Trophoblast cell (in vitro differentiated cells and primary cell): Measurements from ENCODE around the gene MAPKAPK2.

Source experiments
- DNase-seq, 2 donors: peaks; one replicate each; pipeline ENCODE4 v3.0.0-alpha.2; 2016
- H2AFZ ChIP-seq: 2 replicates; pipeline ENCODE4 v1.6.1; 2013; ENCODE audit warnings: low read length, moderate library complexity, mild to moderate bottlenecking; ENCODE audit not compliant: insufficient read depth, poor library complexity
- H2AK5ac ChIP-seq: 2 replicates; pipeline ENCODE4 v1.6.1; 2013; ENCODE audit warnings: mild to moderate bottlenecking, low read length
- H2BK120ac ChIP-seq: 2 replicates; pipeline ENCODE4 v1.6.1; 2013; ENCODE audit warnings: low read length, mild to moderate bottlenecking, moderate library complexity; ENCODE audit not compliant: insufficient read depth, poor library complexity
- H2BK12ac ChIP-seq: 2 replicates; pipeline ENCODE4 v1.6.1; 2013; ENCODE audit warnings: mild to moderate bottlenecking, low read length, moderate library complexity
- H2BK5ac ChIP-seq: 2 replicates; pipeline ENCODE4 v1.6.1; 2013; ENCODE audit warnings: low read length, low read depth, moderate library complexity, mild to moderate bottlenecking; ENCODE audit not compliant: poor library complexity
- H3K14ac ChIP-seq: 2 replicates; pipeline ENCODE4 v1.6.1; 2013; ENCODE audit warnings: mild to moderate bottlenecking, low read length
- H3K18ac ChIP-seq: 2 replicates; pipeline ENCODE4 v1.6.1; 2013; ENCODE audit warnings: mild to moderate bottlenecking, low read length
- H3K23ac ChIP-seq: 2 replicates; pipeline ENCODE4 v1.6.1; 2013; ENCODE audit warnings: low read length
- H3K27ac ChIP-seq: 2 replicates; pipeline ENCODE4 v1.5.1; 2013; ENCODE audit warnings: low read depth, mild to moderate bottlenecking, inconsistent platforms, low read length, moderate library complexity
- H3K27me3 ChIP-seq: 2 replicates; pipeline ENCODE4 v1.6.1; 2013; ENCODE audit warnings: inconsistent platforms, mild to moderate bottlenecking, low read length, moderate library complexity; ENCODE audit not compliant: insufficient read depth
- H3K36me3 ChIP-seq, 2 experiments: 1 replicate in 1 of 2; 2 replicates in 1 of 2; pipeline ENCODE4 v1.6.1; 2013; ENCODE audit warnings: low read length in 2 of 2, mild to moderate bottlenecking in 2 of 2, moderate library complexity in 1 of 2; ENCODE audit not compliant: insufficient read depth in 2 of 2, control insufficient read depth in 1 of 2
- H3K4ac ChIP-seq: 2 replicates; pipeline ENCODE4 v1.6.1; 2013; ENCODE audit warnings: low read depth, mild to moderate bottlenecking, low read length, moderate library complexity
- H3K4me1 ChIP-seq, 2 experiments: 1 replicate in 1 of 2; 2 replicates in 1 of 2; pipeline ENCODE4 v1.6.1; 2013; ENCODE audit warnings: low read length in 2 of 2, mild to moderate bottlenecking in 2 of 2, moderate library complexity in 1 of 2; ENCODE audit not compliant: insufficient read depth in 2 of 2, control insufficient read depth in 1 of 2
- H3K4me2 ChIP-seq: 2 replicates; pipeline ENCODE4 v1.6.1; 2013; ENCODE audit warnings: inconsistent platforms, mild to moderate bottlenecking, low read length, moderate library complexity
- H3K4me3 ChIP-seq: 2 replicates; pipeline ENCODE4 v1.5.1; 2013; ENCODE audit warnings: mild to moderate bottlenecking, low read depth, low read length, inconsistent platforms
- H3K79me1 ChIP-seq: one replicate; pipeline ENCODE4 v1.6.1; 2013; ENCODE audit warnings: low read length
- H3K79me2 ChIP-seq: 2 replicates; pipeline ENCODE4 v1.6.1; 2013; ENCODE audit warnings: low read length, mild to moderate bottlenecking; ENCODE audit not compliant: control insufficient read depth, insufficient read depth, poor library complexity
- H3K9ac ChIP-seq: 2 replicates; pipeline ENCODE4 v1.6.1; 2013; ENCODE audit warnings: mild to moderate bottlenecking, low read length
- H3K9me3 ChIP-seq: 2 replicates; pipeline ENCODE4 v1.6.1; 2013; ENCODE audit warnings: low read depth, mild to moderate bottlenecking, control low read depth, inconsistent platforms, low read length; ENCODE audit not compliant: insufficient read depth
- H4K12ac ChIP-seq: 2 replicates; pipeline ENCODE4 v1.6.1; 2013; ENCODE audit warnings: low read depth, mild to moderate bottlenecking, low read length, moderate library complexity
- H4K8ac ChIP-seq: 2 replicates; pipeline ENCODE4 v1.6.1; 2013; ENCODE audit warnings: low read depth, mild to moderate bottlenecking, low read length, moderate library complexity
- H4K91ac ChIP-seq: one replicate; pipeline ENCODE4 v1.6.1; 2013; ENCODE audit warnings: low read depth, mild to moderate bottlenecking, low read length, moderate library complexity
- WGBS: extraction: QIAGEN DNeasy Blood & Tissue Kit; methylation state at CpG from one replicate; pipeline ENCODE4 v1.1.7; 2013; ENCODE audit warnings: missing lambda C conversion rate; ENCODE audit not compliant: insufficient read length, insufficient coverage; ENCODE audit errors: extremely low coverage; 5-methylcytosine and 5-hydroxymethylcytosine counted together

The MAPKAPK2 gene

GRCh38 chr1:206727981-206728696 lies 43.4 kb downstream of the MAPKAPK2 start:
- Histone ChIP-seq H2AK5ac (no peak overlapping the region), H3K9me3 (no peaks in the 10 kb centered on the region), H4K91ac (no peak overlapping the region), H3K4me1 (peaks cover 5 to 8% of the 10 kb centered on the region in 2 experiments), H2BK5ac (no peak overlapping the region), H3K4me2 (no peak overlapping the region), H2BK12ac (no peak overlapping the region), H2AFZ (no peak overlapping the region), H3K4ac (no peak overlapping the region), H4K12ac (no peak overlapping the region), H2BK120ac (no peak overlapping the region), H3K79me1 (no peaks in the 10 kb centered on the region), H3K23ac (no peak overlapping the region), H4K8ac (no peak overlapping the region), H3K18ac (no peak overlapping the region), H3K4me3 (no peak overlapping the region), H3K14ac (no peak overlapping the region), H3K27ac (no peak overlapping the region), H3K27me3 (no peaks in the 10 kb centered on the region), H3K9ac (no peak overlapping the region), H3K36me3 (peaks cover 41 to 46% of the 10 kb centered on the region in 2 experiments), H3K79me2 (no peaks in the 10 kb centered on the region)
- WGBS: no CpG with 5 or more reads among the region's 8 CpGs
- no peak for DNase-seq

- no peak overlapping the region for H4K12ac ChIP-seq
- no peak overlapping the region for H3K23ac ChIP-seq
- no peak overlapping the region for H3K14ac ChIP-seq
- no peak overlapping the region for H3K4me3 ChIP-seq
- peaks cover 44 to 48% of the 10 kb centered on the region in 2 experiments for H3K36me3 ChIP-seq
- H2BK5ac ChIP-seq: no peak overlapping the region
- no peak overlapping the region for H3K4me2 ChIP-seq
- H3K79me2 ChIP-seq: no peaks in the 10 kb centered on the region
- H3K27me3 ChIP-seq: no peaks in the 10 kb centered on the region
- no peak overlapping the region for H3K27ac ChIP-seq
- no peak overlapping the region for H2BK12ac ChIP-seq
- H2BK120ac ChIP-seq: no peak overlapping the region
- H3K9me3 ChIP-seq: no peaks in the 10 kb centered on the region
- no peak overlapping the region for H4K91ac ChIP-seq
- H3K4ac ChIP-seq: no peak overlapping the region
- H3K9ac ChIP-seq: no peak overlapping the region
- DNase-seq: no peak
- no peaks in the 10 kb centered on the region for H3K79me1 ChIP-seq
- no peak overlapping the region for H2AK5ac ChIP-seq
- H3K4me1 ChIP-seq: peaks cover 1 to 4% of the 10 kb centered on the region in 2 experiments
- WGBS: no CpG with 5 or more reads among the region's 9 CpGs
- no peak overlapping the region for H2AFZ ChIP-seq
- no peak overlapping the region for H4K8ac ChIP-seq
- H3K18ac ChIP-seq: no peak overlapping the region
Measured at GRCh38 chr1:206728697-206728987, 43.9 kb downstream of the MAPKAPK2 start.

- no peak overlapping the region for H3K27ac ChIP-seq
- H2AK5ac ChIP-seq: no peak overlapping the region
- peaks cover 0 to under 1% of the 10 kb centered on the region in 2 experiments for H3K4me1 ChIP-seq
- no peak overlapping the region for H3K14ac ChIP-seq
- H3K23ac ChIP-seq: no peak overlapping the region
- WGBS: no CpG with 5 or more reads among the region's 6 CpGs
- DNase-seq: no peak
- H3K9me3 ChIP-seq: no peaks in the 10 kb centered on the region
- no peak overlapping the region for H2BK5ac ChIP-seq
- no peak overlapping the region for H3K4me3 ChIP-seq
- no peak overlapping the region for H4K8ac ChIP-seq
- no peaks in the 10 kb centered on the region for H3K79me2 ChIP-seq
- H3K18ac ChIP-seq: no peak overlapping the region
- no peak overlapping the region for H3K4ac ChIP-seq
- H3K4me2 ChIP-seq: no peak overlapping the region
- no peaks in the 10 kb centered on the region for H3K27me3 ChIP-seq
- no peak overlapping the region for H2BK120ac ChIP-seq
- peaks cover 47 to 50% of the 10 kb centered on the region in 2 experiments for H3K36me3 ChIP-seq
- H4K91ac ChIP-seq: no peak overlapping the region
- H4K12ac ChIP-seq: no peak overlapping the region
- no peak overlapping the region for H2BK12ac ChIP-seq
- no peak overlapping the region for H3K9ac ChIP-seq
- no peaks in the 10 kb centered on the region for H3K79me1 ChIP-seq
- H2AFZ ChIP-seq: no peak overlapping the region
Measured at GRCh38 chr1:206729050-206729449, 44.3 kb downstream of the MAPKAPK2 start.

- Histone ChIP-seq H4K91ac (no peak overlapping the region), H3K36me3 (peaks cover 50 to 54% of the 10 kb centered on the region in 2 experiments), H3K4me3 (no peak overlapping the region), H3K14ac (no peak overlapping the region), H3K4ac (no peak overlapping the region), H2BK12ac (no peak overlapping the region), H2BK5ac (no peak overlapping the region), H3K4me1 (no peaks in the 10 kb centered on the region), H3K9me3 (no peaks in the 10 kb centered on the region), H3K27ac (no peak overlapping the region), H3K4me2 (no peak overlapping the region), H2AFZ (no peak overlapping the region), H3K79me2 (no peaks in the 10 kb centered on the region), H4K12ac (no peak overlapping the region), H2AK5ac (no peak overlapping the region), H3K18ac (no peak overlapping the region), H2BK120ac (no peak overlapping the region), H3K79me1 (no peaks in the 10 kb centered on the region), H3K23ac (no peak overlapping the region), H4K8ac (no peak overlapping the region), H3K9ac (no peak overlapping the region), H3K27me3 (no peaks in the 10 kb centered on the region)
- DNase-seq: no peak
- WGBS: no CpG with 5 or more reads among the region's 3 CpGs
Measured at GRCh38 chr1:206729507-206729906, 44.8 kb downstream of the MAPKAPK2 start.
